Fibroblast of gingiva (primary cell): ENCODE data around the gene NRROS.

Experiments used
- DNase-seq: peaks from one replicate; pipeline ENCODE4 v3.0.0-alpha.2; 2011; ENCODE audit warnings: low read depth

NRROS gene

DNA sequence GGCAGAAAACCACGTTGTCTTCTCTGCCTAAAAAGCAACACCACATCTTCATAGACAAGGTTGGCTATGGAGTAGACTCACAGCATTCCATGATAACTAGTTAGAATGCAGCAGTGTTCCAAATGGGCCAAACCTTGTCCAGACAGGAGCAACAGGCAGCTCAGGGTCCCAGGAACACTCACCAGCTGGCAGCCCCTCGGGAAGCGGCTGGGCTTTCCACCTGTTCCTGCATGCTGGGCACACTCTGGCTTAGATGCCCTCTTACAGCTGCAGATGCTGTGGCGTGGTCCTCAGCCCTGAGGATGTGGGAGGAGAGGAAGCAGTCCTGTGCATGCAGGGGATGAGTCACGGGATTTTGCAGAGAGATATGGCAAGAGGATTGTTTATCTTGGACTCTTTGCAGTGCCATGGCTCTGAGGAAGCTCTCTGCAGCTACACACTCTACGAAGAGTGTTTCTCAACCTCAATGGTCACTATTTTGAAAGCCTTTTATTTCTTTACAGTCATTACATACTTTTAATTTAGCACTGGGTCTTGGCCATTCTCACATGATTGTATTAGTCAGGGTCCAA, 11.3 kb downstream of the NRROS start:
- peak; percentile 95 for DNase-seq

- no peak for DNase-seq
Measured at GRCh38 chr3:196651819-196652218, 12.3 kb downstream of the NRROS start.

DNA sequence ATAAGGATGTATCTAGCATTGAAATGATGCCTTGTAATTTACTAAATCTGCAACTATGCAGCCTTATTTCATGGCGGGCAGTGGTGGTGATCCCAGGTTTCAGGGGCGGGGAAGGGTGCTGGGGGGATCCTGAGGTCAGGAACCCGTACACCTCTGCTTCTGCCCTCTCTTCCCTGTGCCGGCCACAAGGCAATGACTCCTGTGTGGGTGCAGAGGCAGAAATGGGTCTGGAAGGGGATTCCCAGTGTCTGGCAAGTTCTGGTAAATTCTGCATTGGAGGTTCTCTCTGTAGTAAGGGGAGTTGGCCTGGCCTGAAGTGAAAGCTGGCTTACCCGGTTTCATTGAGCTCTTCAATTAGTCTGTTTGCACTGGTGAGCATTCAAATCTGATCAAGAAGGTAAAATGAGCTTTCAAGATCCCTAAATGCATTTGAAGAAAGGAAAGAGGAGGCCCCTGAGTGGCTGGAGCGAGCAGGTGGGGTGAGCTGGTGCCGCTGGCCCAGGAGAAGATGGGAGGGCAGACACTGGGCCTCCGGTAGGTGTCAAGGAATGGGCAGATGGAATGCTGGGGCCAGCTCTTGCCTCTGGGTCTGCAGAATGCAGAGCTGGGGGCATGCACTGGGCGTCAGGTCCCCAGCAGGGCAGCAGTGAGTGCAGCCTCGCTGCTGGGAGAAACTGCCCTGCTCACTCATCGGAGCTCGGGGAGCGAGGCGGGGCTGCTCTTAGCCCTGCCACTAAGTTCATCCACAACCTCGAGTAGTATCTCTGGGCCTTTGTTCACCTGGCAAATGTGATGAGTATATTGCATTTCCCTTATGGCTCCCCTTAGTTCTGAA, 13.7 kb downstream of the NRROS start:
- no peak for DNase-seq

- no peak for DNase-seq
Measured at GRCh38 chr3:196654006-196654734, 14.7 kb downstream of the NRROS start.

GRCh38 chr3:196654735-196655090, 15.2 kb downstream of the NRROS start:
- DNase-seq, result no peak

DNA sequence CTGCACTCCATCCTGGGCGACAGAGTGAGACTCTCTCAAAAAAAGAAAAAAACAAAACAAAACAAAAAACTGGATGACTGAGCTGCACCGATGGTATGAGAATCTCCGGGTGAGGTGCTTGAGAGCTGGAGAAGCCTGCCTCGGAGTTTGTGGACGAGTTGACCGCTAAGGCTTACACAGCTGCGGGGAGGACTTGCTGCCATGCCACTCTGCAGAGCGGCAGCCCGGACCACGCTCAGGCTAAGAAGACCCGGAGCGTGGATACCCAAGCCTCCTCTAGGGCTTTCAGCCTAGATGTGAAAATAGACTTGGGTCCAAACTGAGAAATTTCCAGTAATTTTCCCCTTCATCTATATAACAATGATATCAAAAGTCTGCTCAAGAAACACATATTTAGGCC, 16.0 kb downstream of the NRROS start:
- no peak for DNase-seq

- no peak for DNase-seq
Measured at GRCh38 chr3:196656213-196656612, 16.7 kb downstream of the NRROS start.

GRCh38 chr3:196659901-196660351, 20.4 kb downstream of the NRROS start:
- no peak for DNase-seq

- DNase-seq, result no peak
Measured at GRCh38 chr3:196660381-196661166, 21.1 kb downstream of the NRROS start.

DNA sequence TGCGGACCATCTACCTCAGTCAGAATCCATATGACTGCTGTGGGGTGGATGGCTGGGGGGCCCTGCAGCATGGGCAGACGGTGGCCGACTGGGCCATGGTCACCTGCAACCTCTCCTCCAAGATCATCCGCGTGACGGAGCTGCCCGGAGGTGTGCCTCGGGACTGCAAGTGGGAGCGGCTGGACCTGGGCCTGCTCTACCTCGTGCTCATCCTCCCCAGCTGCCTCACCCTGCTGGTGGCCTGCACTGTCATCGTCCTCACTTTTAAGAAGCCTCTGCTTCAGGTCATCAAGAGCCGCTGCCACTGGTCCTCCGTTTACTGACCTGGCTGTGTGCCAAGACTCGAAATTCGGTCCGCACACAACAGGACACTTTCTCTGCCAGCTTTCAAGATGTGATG, 21.9 kb downstream of the NRROS start:
- DNase-seq, result no peak

- DNase-seq, result no peak
Measured at GRCh38 chr3:196662033-196662432, 22.5 kb downstream of the NRROS start.

DNA sequence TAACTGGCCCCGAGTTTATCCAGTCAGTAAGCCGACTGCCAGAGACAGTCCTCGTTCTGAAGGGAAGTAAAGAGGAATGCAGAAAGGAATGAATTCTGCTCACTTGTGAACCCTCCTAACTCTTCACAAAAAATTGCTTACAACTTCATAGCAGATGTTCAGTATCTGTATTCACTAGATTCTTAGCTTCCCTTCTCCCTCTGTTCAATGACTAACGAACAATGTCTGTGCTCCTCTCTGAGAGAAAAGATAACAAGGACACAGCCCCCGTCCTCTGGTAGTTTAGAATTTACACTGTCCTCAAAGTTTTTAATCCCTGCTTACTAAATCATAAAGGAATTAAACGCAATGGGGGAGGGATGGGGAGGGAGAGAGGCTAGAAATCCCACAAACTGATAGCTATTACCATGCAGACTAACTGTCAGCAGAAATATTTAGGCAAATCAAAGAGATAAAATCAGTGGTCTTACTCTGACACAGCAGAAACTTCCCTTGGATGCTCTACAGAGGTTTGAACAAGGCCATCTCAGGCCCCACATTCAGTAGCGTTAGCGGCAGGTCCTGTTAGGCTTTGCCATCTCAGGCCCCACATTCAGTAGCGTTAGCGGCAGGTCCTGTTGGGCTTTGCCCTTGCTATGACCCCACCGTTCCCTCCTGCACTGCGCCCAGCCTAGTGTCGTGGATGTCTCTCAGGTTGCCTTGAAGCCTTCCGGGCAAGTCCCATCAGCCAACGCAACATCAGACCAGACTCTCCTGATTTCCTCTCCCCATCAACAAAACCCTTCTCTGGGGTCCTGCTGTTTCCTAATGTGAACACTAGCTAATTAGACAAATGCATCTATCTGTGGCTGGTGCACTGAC, 23.4 kb downstream of the NRROS start:
- DNase-seq, result no peak

DNA sequence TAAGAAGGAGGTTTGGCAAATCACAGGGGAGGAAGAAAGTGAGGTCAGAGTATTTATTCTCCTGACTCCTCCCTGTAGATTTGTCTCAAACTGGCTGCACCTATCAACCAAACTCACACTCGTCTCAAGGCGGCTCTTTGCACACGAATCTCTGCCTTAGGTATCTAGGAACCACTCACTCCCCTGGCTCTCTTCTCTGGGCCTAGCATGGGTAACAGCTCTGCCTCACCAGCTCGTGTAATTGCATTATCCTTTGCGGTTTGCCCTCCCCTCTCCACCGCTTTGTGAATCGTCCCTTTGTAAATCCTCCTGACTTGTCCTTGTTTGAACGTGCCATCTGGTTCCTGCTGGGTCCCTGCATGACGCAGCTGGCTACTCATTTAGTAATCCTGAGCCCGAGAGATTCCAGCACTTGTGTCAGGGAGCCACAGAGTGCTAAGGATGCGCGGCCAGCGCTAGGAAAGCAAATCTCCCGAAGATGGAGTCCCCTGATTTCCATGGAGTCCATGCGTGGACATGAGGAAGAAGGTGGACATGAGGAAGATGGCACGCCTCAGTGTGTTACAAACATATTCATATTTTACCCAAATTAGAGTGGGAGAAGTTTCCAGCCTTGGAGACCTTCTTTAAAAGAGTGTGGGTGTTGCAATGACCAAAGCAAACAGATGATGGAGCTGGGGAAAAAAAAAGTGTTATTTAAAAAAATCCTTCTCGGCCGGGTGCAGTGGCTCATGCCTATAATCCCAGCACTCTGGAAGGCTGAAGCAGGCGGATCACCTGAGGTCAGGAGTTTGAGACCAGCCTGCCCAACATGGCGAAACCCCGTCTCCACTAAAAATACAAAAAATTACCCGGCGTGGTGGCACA, 26.7 kb downstream of the NRROS start:
- peak; percentile 68 for DNase-seq

DNA sequence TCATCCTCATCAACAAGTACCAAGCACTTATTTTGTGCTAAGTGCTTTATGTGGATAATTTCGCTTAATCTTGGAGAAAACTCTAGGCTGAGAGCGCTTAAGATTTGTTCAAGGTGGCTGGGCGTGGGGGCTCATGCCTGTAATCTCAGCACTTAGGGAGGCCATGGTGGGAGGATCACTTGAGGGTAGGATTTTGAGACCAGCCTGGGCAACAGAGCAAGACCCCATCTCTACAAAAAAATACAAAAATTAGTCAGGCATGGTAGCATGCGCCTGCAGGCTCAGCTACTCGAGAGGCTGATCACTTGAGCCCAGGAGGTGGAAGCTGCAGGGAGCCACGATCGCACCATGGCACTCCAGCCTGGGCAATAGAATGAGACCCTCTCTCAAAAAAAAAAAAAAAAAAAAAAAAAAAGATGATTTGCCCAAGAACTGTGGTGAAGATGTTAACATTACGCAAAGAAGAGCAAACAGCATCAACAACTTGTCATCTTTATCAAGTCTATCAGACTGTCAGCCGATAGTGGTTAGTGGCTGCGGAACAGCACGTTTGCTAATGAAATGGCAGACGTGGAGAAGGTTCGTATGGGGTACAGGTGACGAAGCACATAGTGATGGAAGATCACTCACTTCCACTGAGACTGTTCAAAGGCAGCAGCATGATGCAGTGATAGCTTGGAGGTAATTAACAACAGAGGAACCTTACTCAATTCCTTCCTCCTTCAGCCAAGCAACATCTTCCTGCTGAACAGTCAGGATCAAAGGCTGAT, 27.7 kb downstream of the NRROS start:
- no peak for DNase-seq

GRCh38 chr3:196670339-196670738, 30.8 kb downstream of the NRROS start:
- no peak for DNase-seq

DNA sequence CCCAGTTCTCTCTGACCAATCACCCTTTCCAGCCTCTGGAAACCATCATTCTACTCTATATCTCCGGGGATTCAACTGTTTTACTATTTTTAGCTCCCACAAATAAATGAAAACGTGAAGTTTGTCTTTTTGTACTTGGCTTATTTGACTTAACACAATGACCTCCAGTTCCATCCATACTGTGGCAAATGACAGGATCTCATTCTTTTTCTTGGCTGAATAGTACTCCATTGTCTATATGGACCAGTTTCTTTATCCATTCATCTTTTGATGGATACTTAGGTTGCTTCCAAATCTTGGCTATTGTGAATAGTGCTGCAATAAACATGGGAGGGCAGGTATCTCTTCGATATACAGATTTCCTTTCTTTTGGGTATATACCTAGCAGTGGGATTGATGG, 34.1 kb downstream of the NRROS start:
- no peak for DNase-seq

- DNase-seq, result no peak
Measured at GRCh38 chr3:196677353-196677752, 37.9 kb downstream of the NRROS start.

DNA sequence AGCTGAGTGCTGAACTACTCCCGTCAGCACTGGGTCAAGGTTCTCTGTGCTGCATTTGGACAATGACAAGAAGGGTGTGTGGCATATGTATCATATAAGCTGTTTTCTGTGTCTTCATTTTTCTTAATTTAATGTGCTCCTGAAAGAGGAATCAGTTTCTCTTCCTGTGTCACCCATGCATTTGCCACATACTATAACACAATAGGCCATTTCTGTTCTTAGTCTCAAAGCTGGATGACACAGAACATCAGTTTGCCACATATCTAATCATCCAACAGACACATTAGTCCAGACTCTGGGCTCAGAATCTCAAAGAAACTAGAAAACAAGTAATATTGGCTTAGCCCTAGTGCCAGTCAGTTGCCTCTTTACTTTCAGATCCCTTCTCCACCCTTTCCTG, 38.4 kb downstream of the NRROS start:
- no peak for DNase-seq

- DNase-seq, result peak; percentile 24
Measured at GRCh38 chr3:196684548-196685407, 45.3 kb downstream of the NRROS start.
